Cardiac septum (tissue), 1 donor: ENCODE results near the gene LEPROT. TPM values are rescaled to one million over a fixed set of nuclear protein-coding genes. Genes with fewer than 3 reads are reported as not detected.
"Not testable (repeated sequence)": the region's sequence is repeated elsewhere in the genome, so short reads cannot be mapped to it uniquely, and the experiment has no call there.

ENCODE experiments used
- DNase-seq: peaks from one replicate; pipeline ENCODE4 v3.0.0-alpha.2; 2020; ENCODE audit warnings: low spot score
- intact Hi-C: fragments of 100-400 bp; cut with DNase I; formaldehyde crosslinking; loops from one replicate; pipeline ENCODE4 v1.14.0; 2022
- total RNA-seq: library from RNA; stranded (reverse); fragmentation: NEBNext Ultra II Directional; extraction: Animal tissue kit (Norgen Biotek cat#: 25700); gene quantifications from one replicate; pipeline ENCODE4 v1.2.1, GENCODE V29; 2021
- donor health status: DM: no; HTN: no; CAD: no.

The LEPROT gene
- total RNA-seq, 1 donor from 2014 or later, result 54.9 TPM

GRCh38 chr1:65431111-65431705, 10.7 kb downstream of the LEPROT start:
- intact Hi-C loops, result loop anchor here (2.0 kb wide), 1 partner anchor 256 kb away; no protein-coding TSS in a partner anchor
- no peak for DNase-seq

- intact Hi-C loops, result no loop called here
- no peak for DNase-seq
These were observed 12.4 kb downstream of the LEPROT start for GRCh38 chr1:65432918-65433317.

DNA sequence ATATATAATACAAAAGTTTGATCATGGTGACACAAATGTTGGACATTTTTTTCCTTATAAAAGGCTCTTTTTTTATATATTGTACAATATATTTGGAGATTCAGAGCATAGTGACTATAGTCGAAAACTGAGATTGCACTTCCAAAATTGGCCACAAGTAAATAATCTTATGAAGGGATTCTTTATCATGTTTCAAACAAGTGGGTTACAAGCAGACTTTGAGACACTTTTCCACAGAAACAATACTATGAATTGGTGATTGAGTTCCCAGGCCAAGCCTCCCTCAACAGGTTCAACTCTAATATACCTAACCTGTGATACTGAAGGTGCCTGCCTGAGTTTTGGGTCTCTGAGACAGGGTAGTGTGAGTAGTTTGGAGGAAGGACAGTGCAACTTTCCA, 13.8 kb downstream of the LEPROT start:
- intact Hi-C loops, result no loop called here

GRCh38 chr1:65434760-65435159, 14.3 kb downstream of the LEPROT start:
- intact Hi-C loops, result no loop called here
- DNase-seq, result no peak

More for the DNA sequence above, 13.8 kb downstream of the LEPROT start:
- DNase-seq, result no peak

DNA sequence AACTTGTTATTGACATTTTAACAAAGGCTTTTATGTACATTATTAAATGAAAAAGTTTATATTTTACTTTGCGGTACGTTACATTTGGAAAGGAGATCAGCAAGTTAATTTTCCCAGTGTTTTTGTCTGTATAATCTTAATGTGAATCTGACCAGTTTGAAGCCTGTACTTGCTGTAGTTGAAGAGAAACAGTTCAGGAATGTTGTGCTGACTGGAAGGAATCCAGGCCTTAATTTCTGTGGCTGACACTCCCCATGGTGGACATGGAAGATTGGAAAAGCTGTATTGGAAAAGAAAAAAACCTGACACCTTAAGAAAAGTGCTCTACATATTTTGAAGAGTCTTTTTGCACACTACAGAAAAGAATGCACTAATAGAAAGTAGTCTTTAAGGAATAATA, 15.5 kb downstream of the LEPROT start:
- DNase-seq, result no peak
- intact Hi-C loops, result no loop called here

DNA sequence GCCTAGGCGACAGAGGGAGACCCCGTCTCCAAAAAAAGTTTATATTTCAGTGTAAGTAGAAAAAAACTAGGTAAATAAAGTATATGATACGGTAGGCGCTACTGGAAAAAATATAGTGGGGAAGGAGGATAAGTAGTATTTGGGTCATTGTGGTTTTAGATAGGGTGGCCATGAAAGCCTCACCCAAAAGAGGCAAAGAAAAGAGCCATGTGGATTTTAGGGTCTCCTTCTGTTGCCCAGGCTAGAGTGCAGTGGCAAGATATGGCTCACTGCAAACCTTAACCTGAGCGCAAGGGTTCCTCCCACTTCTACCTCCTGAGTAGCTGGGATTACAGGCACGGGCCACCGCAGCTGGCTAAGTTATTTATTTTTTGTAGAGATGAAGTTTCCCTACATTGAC, 17.1 kb downstream of the LEPROT start:
- intact Hi-C loops, result no loop called here
- DNase-seq, result no peak

DNA sequence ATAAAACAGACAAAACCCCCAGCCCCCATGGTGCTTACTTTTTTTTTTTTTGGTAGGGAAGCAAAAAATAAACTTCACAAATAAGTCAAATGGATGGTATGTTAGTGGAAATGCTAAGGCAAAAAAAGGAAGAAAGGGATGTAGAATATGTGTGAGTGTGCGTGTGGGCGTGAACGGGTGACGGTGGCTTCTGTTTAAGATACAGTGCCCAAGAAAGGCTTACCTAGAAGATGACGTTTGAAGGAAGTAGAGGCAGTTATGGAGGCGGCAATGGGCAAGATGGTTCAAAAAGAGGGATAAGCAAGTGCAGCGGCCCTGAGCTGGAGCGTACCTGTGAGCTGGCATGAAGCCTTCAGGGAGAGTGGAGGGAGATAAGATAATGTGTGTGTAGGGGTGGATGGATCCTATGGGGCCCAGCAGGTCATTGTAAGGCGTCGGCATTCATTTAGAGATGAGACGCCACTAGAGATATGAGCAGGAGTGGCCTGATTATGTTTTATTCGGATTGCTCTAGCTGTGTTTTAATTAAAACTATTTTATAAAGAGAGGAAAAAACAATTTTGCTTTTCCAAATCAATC, 19.9 kb downstream of the LEPROT start:
- intact Hi-C loops, result no loop called here
- no peak for DNase-seq

DNA sequence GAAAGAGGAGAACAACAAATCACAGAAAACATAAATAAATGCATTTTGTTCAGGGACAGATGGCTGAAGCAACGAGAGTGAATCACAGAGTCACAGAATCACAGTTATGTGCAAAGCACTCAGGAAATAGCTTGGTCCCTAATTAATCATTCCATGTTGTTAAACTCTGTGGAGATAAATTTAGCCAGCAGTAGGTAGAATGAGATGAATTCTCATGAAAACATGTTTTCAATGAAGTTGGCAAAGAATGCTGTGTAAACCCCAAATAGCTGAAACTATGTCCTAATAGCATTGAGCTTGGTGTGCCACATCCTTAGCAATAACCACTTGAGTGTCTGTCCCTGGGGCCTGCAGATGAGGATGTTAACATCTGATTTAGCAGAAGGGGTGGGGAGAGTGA, 20.4 kb downstream of the LEPROT start:
- intact Hi-C loops, result no loop called here
- no peak for DNase-seq

DNA sequence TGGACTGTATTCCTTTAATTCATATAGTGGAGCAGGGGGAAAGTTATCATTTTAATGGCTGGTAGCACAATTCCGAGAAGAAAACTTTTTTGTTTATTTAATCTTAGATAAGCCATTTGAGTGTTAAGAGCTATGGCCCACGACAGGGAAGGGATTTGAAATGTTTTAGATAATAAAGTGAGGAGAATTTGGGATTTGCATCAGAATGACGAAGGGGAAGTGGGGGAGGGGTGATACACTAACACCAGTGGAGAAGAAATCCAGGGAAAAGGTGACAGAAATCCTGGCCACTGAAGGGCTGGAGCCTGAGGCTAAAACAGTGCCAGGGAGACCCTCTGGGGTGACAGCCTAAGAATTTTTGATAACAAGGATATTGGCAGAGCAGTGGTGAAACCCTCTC, 21.0 kb downstream of the LEPROT start:
- intact Hi-C loops, result no loop called here
- no peak for DNase-seq

- DNase-seq, result no peak
- intact Hi-C loops, result no loop called here
These were observed 22.0 kb downstream of the LEPROT start for GRCh38 chr1:65442442-65442841.

DNA sequence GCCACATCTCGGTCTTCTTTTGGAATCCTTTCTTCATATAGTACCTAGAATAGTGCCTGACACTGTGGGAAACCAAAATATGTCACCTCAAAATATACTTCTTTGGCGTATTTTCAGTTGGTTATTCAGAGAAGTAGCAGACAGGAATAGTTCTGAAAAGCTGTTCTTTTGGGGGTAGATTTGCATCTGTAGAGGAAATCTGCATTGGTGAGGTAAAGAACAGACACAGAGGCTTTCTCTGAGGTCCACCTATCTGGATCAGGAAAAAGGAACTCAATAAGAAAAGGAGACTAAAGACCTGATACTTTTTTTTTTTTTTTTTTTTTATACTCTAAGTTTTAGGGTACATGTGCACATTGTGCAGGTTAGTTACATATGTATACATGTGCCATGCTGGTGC, 23.2 kb downstream of the LEPROT start:
- no peak for DNase-seq
- intact Hi-C loops, result no loop called here

- DNase-seq, result no peak
- intact Hi-C loops, result no loop called here
These were observed 23.7 kb downstream of the LEPROT start for GRCh38 chr1:65444128-65444640.

GRCh38 chr1:65445837-65446236, 25.4 kb downstream of the LEPROT start:
- DNase-seq, result no peak
- intact Hi-C loops, result no loop called here

GRCh38 chr1:65449214-65449823, 28.9 kb downstream of the LEPROT start:
- no peak for DNase-seq
- intact Hi-C loops, result no loop called here

DNA sequence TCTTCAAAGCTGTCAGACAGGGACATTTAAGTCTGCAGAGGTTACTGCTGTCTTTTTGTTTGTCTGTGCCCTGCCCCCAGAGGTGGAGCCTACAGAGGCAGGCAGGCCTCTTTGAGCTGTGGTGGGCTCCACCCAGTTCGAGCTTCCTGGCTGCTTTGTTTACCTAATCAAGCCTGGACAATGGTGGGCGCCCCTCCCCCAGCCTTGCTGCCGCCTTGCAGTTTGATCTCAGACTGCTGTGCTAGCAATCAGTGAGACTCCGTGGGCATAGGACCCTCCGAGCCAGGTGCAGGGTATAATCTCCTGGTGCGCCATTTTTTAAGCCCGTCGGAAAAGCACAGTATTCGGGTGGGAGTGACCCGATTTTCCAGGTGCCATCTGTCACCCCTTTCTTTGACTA, 35.2 kb downstream of the LEPROT start:
- intact Hi-C loops, DNase-seq: not testable (repeated sequence)

- intact Hi-C loops, result no loop called here
- no peak for DNase-seq
These were observed 36.0 kb downstream of the LEPROT start for GRCh38 chr1:65456481-65456880.

DNA sequence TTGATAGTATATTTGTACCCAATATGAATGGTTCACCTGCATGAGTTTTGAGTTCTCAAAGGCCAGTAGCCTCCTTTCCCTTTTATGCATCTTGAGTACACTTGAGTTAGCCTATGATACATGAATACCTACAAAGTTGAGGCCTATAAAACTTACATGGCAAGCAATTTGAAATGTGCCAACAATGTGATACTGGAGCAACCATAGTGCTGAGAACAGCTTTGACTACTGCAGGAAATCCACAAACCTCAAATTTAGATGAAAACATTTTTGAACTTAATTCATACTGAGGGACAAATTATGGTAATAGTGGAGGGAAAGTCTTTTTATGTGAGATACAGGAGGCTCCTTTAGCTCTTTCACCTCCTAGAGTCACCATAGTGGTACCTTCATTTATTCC, 37.4 kb downstream of the LEPROT start:
- intact Hi-C loops, result no loop called here

GRCh38 chr1:65458730-65459396, 38.4 kb downstream of the LEPROT start:
- intact Hi-C loops, result no loop called here

More for the DNA sequence above, 37.4 kb downstream of the LEPROT start:
- DNase-seq, result no peak

DNA sequence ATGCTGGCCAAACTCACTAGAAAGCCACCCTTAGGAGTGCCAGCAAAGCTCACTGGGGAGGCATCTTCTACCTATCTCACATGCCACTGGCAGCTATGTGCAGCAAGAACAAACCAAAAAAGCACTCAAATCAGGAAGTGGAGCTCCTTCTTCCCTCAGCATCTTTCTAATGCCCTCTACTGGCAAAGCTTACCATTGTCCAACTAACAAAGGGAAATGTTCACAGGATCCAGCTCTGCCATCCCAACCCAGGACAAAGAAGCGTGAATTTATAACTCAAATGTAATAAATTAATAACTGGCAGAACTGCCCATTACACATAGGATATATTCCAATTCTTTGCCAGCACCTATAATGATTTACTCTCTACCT, 38.9 kb downstream of the LEPROT start:
- no peak for DNase-seq
- intact Hi-C loops, result no loop called here

More at GRCh38 chr1:65458730-65459396, 38.4 kb downstream of the LEPROT start:
- DNase-seq, result no peak

- DNase-seq, intact Hi-C loops: not testable (repeated sequence)
These were observed 45.4 kb downstream of the LEPROT start for GRCh38 chr1:65465837-65466236.

DNA sequence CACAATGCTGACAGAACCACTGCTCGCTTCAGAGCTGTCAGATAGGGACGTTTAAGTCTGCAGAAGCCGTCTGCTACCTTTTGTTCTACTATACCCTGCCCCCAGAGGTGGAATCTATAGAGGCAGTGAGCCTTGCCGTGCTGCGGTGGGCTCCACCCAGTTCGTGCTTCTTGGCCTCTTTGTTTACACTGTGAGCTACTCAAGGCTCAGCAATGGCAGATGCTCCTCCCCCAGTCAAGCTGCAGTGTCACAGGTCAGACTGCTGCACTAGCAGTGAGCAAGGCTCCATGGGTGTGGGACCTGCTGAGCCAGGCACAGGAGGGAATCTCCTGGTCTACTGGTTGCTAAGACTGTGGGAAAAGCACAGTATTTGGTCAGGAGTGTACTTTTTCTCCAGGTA, 47.1 kb downstream of the LEPROT start:
- intact Hi-C loops, result no loop called here

More for the DNA sequence above, 47.1 kb downstream of the LEPROT start:
- no peak for DNase-seq
